B cell (primary cell): ENCODE data around the gene CIB1. TPM values are rescaled to one million over a fixed set of nuclear protein-coding genes. Genes with fewer than 3 reads are reported as not detected.

ENCODE experiments used
- ATAC-seq: fragments of 200-7000 bp; cut with Tn5 transposase; one replicate; pipeline ENCODE4 v1.10.0; 2021; ENCODE audit warnings: low read depth, mild to moderate bottlenecking, moderate number of reproducible peaks, moderate library complexity
- CTCF ChIA-PET: fragments of 350-600 bp; sonication (Branson Sonifier 250); formaldehyde crosslinking; loops from one replicate; lab custom pipeline; 2021; ENCODE audit warnings: antibody characterized with exemption, inconsistent platforms; lab: Charles Lee
- POLR2A ChIA-PET: fragments of 350-600 bp; sonication (Branson Sonifier 250); formaldehyde crosslinking; loops from one replicate; lab custom pipeline; 2021; ENCODE audit warnings: antibody characterized with exemption; lab: Charles Lee
- DNase-seq: peaks from one replicate; pipeline ENCODE4 v3.0.0; 2013
- H2AFZ ChIP-seq: 2 replicates; pipeline ENCODE4 v1.6.1; 2012; ENCODE audit warnings: mild to moderate bottlenecking, low read depth, low read length; ENCODE audit not compliant: insufficient read depth, poor library complexity, severe bottlenecking
- H3K27ac ChIP-seq, 2 donors: 1 replicate in 1 of 2; 2 replicates in 1 of 2; pipeline ENCODE4 v1.5.1; 2012 to 2013; ENCODE audit warnings: low read length in 2 of 2, mild to moderate bottlenecking in 2 of 2, moderate library complexity in 1 of 2
- H3K27me3 ChIP-seq, 4 experiments: fragments of 200-600 bp in 1 of 4; sonication (generic) in 1 of 4; replicated peaks in 1 of 4; 1 replicate in 2 of 4; 2 replicates in 2 of 4; pipeline versions ENCODE4 v1.6.1 to v1.7.0; 2013 to 2016; ENCODE audit warnings: low read length in 3 of 4, mild to moderate bottlenecking in 2 of 4, mixed read lengths in 1 of 4, moderate library complexity in 1 of 4; ENCODE audit not compliant: insufficient read depth in 4 of 4, control insufficient read depth in 3 of 4; ENCODE audit errors: control extremely low read depth in 1 of 4
- H3K36me3 ChIP-seq, 2 experiments: replicated peaks in 1 of 2; 1 replicate in 1 of 2; 2 replicates in 1 of 2; pipeline versions ENCODE4 v1.6.1 to v1.7.1; 2013; ENCODE audit warnings: low read length in 1 of 2; ENCODE audit not compliant: insufficient read depth in 2 of 2, control insufficient read depth in 1 of 2; ENCODE audit errors: control extremely low read depth in 1 of 2, extremely low read depth in 1 of 2
- H3K4me1 ChIP-seq, 2 donors: fragments of 200-600 bp in 1 of 2; sonication (generic) in 1 of 2; 1 replicate in 1 of 2; 2 replicates in 1 of 2; pipeline versions ENCODE4 v1.5.1 to v1.6.1; 2013 to 2017; ENCODE audit warnings: low read length in 2 of 2; ENCODE audit not compliant: control insufficient read depth in 2 of 2, insufficient read depth in 2 of 2
- H3K4me2 ChIP-seq: replicated peaks from 2 replicates; pipeline ENCODE3; 2012; ENCODE audit warnings: mild to moderate bottlenecking, low read depth, low read length; ENCODE audit not compliant: poor library complexity, severe bottlenecking
- H3K4me3 ChIP-seq, 5 experiments: fragments of 200-600 bp in 1 of 5; sonication (generic) in 1 of 5; 1 replicate in 3 of 5; 2 replicates in 2 of 5; pipeline versions ENCODE4 v1.5.1 to v1.7.0; 2011 to 2016; ENCODE audit warnings: low read length in 4 of 5, mild to moderate bottlenecking in 4 of 5, low read depth in 2 of 5, control low read depth in 1 of 5, moderate library complexity in 1 of 5; ENCODE audit not compliant: insufficient read depth in 1 of 5; ENCODE audit errors: control extremely low read depth in 1 of 5, extremely low read depth in 1 of 5
- H3K79me2 ChIP-seq: fragments of 200-600 bp; sonication (generic); one replicate; pipeline ENCODE4 v1.6.0; 2016; ENCODE audit warnings: low read length; ENCODE audit not compliant: control insufficient read depth, insufficient read depth
- H3K9ac ChIP-seq: fragments of 200-600 bp; sonication (generic); 2 replicates; pipeline ENCODE4 v1.6.1; 2017; ENCODE audit warnings: mild to moderate bottlenecking, low read length, moderate library complexity
- H3K9me3 ChIP-seq, 3 donors: one replicate each; pipeline versions ENCODE4 v1.6.1 to v1.7.1; 2013; ENCODE audit warnings: low read length in 2 of 3; ENCODE audit not compliant: control insufficient read depth in 2 of 3, insufficient read depth in 1 of 3; ENCODE audit errors: control extremely low read depth in 1 of 3
- H4K20me1 ChIP-seq: 2 replicates; pipeline ENCODE4 v1.6.0; 2012; ENCODE audit warnings: mild to moderate bottlenecking, low read length; ENCODE audit not compliant: insufficient read depth, control insufficient read depth, poor library complexity, severe bottlenecking
- H3K27ac Mint-ChIP-seq: one replicate; pipeline ENCODE4 v1.8.0; 2021; ENCODE audit warnings: mixed read lengths
- H3K27me3 Mint-ChIP-seq: one replicate; pipeline ENCODE4 v1.8.0; 2021; ENCODE audit warnings: mixed read lengths
- H3K4me1 Mint-ChIP-seq: one replicate; pipeline ENCODE4 v1.8.0; 2021; ENCODE audit warnings: mixed read lengths
- H3K4me3 Mint-ChIP-seq: one replicate; pipeline ENCODE4 v1.8.0; 2021; ENCODE audit warnings: mixed read lengths
- H3K9me3 Mint-ChIP-seq: one replicate; pipeline ENCODE4 v1.8.0; 2022; ENCODE audit warnings: mixed read lengths; ENCODE audit not compliant: insufficient read depth
- EZH2 ChIP-seq: IDR thresholded peaks from 2 replicates; pipeline ENCODE4 v1.6.1; 2012; ENCODE audit warnings: borderline replicate concordance, low read depth, mild to moderate bottlenecking, moderate library complexity, low read length; ENCODE audit not compliant: insufficient read depth, poor library complexity, severe bottlenecking
- WGBS: methylation state at CpG from one replicate; pipeline ENCODE4 v1.1.5; 2013; ENCODE audit warnings: missing lambda C conversion rate; ENCODE audit not compliant: insufficient coverage; 5-methylcytosine and 5-hydroxymethylcytosine counted together
- intact Hi-C: fragments of 100-400 bp; cut with micrococcal nuclease; formaldehyde crosslinking; loops from one replicate; pipeline ENCODE4 v1.10.0; 2022
- polyA plus RNA-seq: library from polyadenylated mRNA; depleted of rRNA; stranded (reverse); fragments of >200 nt; gene quantifications from 2 replicates; pipeline ENCODE4 v1.2.3, GENCODE V29; 2012
- total RNA-seq, 2 donors: library from RNA; stranded (reverse); fragments of 120-200 nt in 1 of 2; gene quantifications; 1 replicate in 1 of 2; 2 replicates in 1 of 2; pipeline versions ENCODE4 v1.2.3 to v1.2.4, GENCODE V29; 2013 to 2022
- TF ChIP-seq, protein P1 (sequence below): fragments of 200-600 bp; IDR thresholded peaks from one replicate; pipeline ENCODE4 v1.8.0; 2022; ENCODE audit warnings: antibody characterized with exemption, mild to moderate bottlenecking

The CIB1 gene
- total and polyA plus RNA-seq, 2 donors (not counting 1 experiment from before 2014, with no cell fraction given), result 153 to 157 TPM

DNA sequence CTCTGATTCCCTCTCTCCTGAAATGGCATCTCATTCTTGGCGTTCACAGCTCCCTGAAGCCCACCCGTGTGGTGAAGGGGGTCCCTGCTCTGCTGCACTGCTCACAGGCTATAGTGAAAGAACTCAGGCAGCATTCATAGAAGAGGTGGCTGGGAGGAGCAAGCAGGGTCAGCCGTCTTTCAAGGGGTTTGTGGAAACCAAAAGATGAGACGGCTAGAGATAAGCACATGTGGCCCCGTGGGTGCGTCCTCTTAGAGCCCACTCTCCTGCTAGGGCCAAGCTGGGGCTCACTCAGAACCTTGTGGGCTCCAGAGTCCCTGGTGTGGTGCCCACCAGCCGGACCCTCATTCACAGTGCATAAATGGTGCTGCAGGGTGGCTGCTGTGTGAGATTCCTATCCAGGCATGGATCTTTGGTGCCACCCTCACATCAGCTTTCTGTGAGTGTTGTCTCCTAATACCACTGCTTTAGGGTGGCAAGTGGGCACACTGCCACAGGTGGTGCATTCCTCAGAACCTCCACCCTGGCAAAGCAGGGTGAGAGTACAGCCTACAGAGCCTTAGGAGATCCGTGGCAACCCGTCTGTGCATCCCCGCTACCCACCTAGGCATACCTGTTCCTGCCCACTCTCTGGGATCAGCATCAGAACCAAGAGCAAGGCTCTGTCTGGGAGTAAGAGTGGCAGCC, 43.8 kb downstream of the CIB1 start:
- Histone ChIP-seq H3K4me1 (peaks cover 87 to 97% of the 10 kb centered on the region in 2 donors), H3K9me3 (no peaks in the 10 kb centered on the region), H2AFZ (no peak overlapping the region), H3K9ac (peak overlapping the region; percentile 46), H4K20me1 (no peaks in the 10 kb centered on the region), H3K79me2 (peaks cover 61% of the 10 kb centered on the region), H3K36me3 (peaks cover 0 to 8% of the 10 kb centered on the region in 2 experiments), H3K4me2 (peak overlapping the region; percentile 83), H3K4me3 (peak overlapping the region in 1 of 5 experiments; percentile 58), H3K27me3 (no peaks in the 10 kb centered on the region), H3K27ac (peak overlapping the region; percentile 88 to 91)
- intact Hi-C loops, result loop anchor here (2.0 to 5.0 kb wide), 2 partner anchors 75 to 742 kb away; partner anchors contain the start of genes HDDC3 and NGRN
- Mint-ChIP-seq H3K27me3 (no peaks in the 10 kb centered on the region), H3K4me3 (peak overlapping the region; percentile 87), H3K9me3 (no peaks in the 10 kb centered on the region), H3K27ac (peak overlapping the region; percentile 97), H3K4me1 (peaks cover 77% of the 10 kb centered on the region)
- POLR2A ChIA-PET, result interaction anchor here (1.0 to 6.2 kb wide), 8 partner anchors 11 to 198 kb away, joined by 3 to 163 read pairs (median 6); partner anchors contain the start of genes CIB1, GDPGP1, IQGAP1 and SEMA4B
- WGBS, result 73% methylated on average over 9 of the region's 10 CpGs
- CTCF ChIA-PET, result interaction anchor here (1.0 to 12.1 kb wide), 7 partner anchors 11 to 43 kb away, joined by 3 to 274 read pairs (median 44); partner anchors contain the start of genes CIB1, GDPGP1 and SEMA4B
- TF ChIP-seq, protein P1, sequence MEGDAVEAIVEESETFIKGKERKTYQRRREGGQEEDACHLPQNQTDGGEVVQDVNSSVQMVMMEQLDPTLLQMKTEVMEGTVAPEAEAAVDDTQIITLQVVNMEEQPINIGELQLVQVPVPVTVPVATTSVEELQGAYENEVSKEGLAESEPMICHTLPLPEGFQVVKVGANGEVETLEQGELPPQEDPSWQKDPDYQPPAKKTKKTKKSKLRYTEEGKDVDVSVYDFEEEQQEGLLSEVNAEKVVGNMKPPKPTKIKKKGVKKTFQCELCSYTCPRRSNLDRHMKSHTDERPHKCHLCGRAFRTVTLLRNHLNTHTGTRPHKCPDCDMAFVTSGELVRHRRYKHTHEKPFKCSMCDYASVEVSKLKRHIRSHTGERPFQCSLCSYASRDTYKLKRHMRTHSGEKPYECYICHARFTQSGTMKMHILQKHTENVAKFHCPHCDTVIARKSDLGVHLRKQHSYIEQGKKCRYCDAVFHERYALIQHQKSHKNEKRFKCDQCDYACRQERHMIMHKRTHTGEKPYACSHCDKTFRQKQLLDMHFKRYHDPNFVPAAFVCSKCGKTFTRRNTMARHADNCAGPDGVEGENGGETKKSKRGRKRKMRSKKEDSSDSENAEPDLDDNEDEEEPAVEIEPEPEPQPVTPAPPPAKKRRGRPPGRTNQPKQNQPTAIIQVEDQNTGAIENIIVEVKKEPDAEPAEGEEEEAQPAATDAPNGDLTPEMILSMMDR, result no peak
- TF ChIP-seq EZH2, result no peak
- ATAC-seq (no peak), DNase-seq (no peak)
